GM19452 (cell line): Measurements from ENCODE around the gene MMP21.

ENCODE experiments used
- ATAC-seq: cut with Tn5 transposase; IDR thresholded peaks from one replicate; pipeline ENCODE4 v1.9.1; 2021; ENCODE audit not compliant: unreplicated experiment

Gene MMP21

GRCh38 chr10:125719173-125720001 lies 56.2 kb downstream of the MMP21 start, which contains the start of gene EDRF1:
EDRF1 (plus strand) TSS chr10:125719709; CDS start chr10:125719808, 99 bp downstream.
- peak; percentile 84 for ATAC-seq
